ENCODE measurements around the gene TMEM97.

The TMEM97 gene

DNA sequence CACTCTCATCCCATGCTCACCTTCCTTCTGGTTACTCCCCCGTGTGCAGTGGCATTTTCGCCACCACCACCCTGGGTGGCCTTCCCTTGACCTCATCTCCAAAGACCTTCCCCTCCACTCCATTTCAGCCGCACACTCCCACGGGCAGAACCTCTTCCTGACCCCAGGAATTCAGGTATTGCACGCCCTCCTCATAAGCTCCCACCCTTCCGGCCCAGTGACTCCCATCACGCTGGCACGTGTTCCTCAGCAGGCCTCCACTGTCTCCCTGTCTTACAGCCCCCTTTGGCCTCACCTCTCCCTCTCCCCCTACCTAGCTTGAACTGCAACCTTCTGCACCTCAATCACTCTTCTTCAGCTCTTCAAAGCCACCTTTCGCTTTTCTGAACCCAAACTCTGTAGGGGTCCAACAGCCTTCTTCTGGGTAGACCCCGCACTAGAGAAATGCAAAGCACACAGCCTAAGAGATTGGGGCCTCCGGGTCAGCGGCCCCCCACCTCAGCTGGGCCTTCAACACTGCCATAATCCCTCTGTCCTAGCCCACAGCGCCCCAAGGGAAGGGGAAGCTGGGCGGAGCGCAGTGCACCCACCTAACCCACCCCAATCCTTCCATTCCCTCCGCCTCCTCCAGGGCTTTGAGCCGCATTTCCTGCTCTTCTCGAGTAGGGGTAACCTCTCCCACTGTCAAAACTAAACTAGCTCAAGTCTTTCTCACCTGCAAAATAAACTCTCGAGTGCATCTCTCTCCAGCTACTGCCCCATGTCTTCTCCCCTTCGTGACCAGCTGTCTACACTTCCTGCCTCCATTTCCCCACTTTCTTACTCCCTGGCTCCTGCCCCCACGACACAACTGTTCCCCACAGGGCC is 1.7 kb upstream of the TMEM97 start:
- no peak for DNase-seq (ENCODE audit: low spot score)

DNA sequence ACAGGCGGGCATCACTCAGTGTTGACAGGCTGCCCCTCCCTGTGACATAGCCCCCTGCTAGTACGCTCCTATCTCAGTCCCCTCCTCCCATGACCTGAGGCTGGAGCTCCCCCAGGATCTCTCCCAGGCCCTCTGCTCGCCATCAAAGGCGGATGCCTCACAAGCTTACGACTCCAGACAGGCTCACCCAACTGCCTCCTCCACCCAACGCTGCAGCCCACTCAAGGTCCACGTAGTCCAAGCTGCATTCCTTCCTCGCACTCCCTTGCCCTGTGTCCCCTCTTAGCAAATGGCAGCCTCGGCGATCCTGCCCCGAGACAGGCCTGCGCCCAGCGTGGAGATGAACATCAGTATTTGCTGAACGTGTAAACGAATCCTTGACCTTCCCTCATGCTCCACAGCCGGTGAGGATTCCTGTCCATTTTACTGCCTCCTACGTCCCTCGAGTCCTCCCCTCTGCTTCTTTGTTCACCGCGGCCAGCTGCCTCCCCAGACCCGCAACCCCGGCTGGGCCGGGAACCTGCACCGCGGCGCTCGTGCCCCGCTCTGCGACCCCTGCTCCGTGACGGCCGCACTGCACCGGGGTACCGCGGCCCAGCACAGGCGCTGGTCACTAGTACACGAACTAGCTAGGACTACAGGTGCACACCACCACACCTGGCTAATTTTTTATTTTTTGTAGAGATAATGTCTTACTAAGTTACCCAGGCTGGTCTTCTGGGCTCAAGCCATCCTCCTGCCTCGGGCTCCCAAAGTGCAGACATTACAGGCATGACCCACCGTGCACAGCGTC is 838 bp upstream of the TMEM97 start:
- no peak for DNase-seq (ENCODE audit: low spot score)

DNA sequence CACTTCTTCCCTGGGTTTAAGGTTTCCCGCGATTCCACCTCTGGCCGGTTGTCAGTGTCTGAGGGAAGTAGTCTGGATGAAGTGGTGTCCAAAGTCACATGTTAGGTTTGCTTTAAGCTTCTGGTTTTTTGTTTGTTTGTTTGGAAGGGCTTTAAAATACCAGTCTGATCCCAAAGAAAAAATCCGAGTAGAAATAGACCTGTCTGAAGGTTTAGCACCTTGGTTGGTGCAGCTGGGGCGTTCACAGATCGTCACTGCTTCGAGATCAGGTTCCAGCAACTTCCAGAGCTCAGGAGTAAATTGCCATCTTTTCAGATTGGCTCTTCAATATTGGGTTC is 567 bp downstream of the TMEM97 start:
- peak; percentile 23 for DNase-seq (ENCODE audit: low spot score)

DNA sequence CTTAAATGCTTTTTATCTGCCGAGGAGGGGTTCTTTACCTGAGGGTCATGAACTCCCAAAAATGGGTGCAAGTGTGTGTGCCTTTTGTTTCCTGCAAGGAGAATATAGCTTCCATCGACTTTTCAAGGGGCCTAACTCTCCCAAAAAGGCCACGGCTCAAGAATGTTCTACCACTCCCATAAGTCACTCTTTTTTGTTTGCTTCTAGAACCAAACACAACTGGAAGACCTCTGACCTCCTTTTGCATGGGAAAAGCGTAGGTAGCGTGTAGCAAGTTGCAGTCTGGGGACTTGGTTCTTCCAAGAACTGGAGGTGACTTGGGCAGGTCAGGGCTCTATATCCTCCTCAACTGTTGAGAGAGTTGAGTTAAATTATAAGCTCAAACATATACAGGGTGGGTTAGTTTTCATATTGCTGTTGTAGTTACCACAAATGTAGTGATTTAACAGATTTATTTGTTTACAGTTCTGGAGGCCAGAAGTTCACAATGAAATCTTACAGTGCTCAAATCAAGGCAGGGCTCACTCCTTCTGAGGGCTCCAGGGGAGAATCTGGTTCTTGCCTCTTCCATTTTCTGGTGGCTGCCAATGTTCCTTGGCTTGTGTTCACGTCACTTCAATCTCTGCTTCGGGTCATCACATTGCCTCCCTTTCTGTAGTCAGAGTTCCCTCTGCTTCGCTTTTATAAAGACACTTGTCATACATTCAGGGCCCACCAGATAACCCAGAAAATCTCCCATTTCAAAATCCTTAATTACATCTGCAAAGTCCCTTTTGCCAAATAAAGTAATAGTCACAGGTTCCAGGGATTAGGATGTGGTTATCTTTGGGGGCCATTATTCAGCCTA is 1.4 kb downstream of the TMEM97 start:
- no peak for DNase-seq (ENCODE audit: low spot score)

DNA sequence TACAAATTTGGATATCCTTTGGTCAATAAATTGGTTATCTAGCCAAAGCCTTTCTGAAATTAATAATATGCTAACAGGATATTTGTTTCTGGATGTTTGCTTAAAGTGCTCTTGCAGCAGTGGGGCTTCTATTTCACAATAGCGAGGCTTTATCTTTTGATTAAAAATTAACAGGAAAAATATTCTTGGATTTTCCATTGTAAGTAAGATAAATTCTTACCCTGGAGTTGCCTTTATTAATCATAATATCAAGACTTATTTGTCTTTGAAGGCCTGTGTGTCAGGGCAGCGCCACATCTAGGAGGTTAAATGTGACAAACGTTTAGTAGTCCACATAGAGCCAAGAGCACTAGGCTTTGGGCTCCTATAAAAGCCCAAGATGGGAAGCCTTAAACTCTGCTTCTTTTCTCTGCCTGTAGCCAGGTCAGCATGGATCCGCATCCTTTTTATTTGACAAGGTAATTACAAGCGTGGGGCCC is 5.3 kb downstream of the TMEM97 start:
- DNase-seq (ENCODE audit: low spot score), result no peak

DNA sequence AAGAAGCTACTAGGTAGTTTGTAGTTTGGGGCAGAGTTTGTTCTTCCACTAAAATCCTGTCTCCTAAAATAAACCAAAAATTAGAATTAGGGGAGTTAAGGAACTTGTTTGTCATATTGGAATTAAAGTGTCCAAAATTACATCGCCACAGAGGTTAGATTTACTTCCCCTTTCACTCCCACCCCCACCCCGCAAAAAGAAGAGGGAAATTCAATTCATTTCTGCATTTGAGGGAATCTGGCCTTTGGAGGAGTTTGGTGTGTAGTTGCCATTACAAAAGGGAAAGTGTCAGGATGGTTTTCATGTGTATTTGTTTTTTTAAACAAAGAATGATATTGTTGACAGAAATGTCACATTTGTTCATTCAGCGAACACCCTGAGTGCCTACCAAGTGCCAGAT is 5.8 kb downstream of the TMEM97 start:
- no peak for DNase-seq (ENCODE audit: low spot score)

DNA sequence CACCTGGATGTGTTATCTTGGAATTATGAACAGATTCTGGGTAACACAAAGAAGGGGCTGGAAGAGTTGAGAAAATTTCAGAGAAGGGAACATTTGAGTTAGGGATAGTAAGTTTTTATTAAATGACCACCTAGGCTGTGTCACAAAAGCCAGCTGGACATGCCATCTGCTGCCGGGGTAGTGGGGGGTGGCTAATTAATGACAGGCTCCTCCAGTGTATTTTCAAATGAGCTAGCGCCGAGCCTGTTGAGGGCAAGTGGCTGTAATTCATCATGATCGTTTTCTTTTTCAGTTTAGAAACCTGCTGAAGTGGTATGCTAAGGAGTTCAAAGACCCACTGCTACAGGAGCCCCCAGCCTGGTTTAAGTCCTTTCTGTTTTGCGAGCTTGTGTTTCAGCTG is 6.2 kb downstream of the TMEM97 start:
- DNase-seq (ENCODE audit: low spot score), result no peak

DNA sequence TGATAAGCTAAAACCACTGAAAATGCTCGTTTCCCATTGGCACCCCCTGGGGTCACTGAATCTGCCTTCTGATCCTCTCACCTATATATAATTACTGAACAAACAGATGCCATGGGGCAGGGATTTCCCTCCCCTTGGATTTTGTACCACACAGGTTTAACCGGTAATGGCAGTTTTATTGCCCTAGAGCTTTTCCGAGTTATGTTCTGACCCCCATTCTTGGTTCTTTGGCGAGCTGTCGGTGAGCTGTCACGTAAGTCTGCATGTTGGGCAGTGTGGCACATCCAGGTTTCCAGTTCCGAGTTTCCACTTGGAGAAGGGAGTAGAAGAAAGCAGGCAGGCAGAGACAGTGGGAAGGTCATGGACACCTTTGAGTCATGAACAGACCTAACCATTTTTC is 7.1 kb downstream of the TMEM97 start:
- DNase-seq (ENCODE audit: low spot score), result no peak

DNA sequence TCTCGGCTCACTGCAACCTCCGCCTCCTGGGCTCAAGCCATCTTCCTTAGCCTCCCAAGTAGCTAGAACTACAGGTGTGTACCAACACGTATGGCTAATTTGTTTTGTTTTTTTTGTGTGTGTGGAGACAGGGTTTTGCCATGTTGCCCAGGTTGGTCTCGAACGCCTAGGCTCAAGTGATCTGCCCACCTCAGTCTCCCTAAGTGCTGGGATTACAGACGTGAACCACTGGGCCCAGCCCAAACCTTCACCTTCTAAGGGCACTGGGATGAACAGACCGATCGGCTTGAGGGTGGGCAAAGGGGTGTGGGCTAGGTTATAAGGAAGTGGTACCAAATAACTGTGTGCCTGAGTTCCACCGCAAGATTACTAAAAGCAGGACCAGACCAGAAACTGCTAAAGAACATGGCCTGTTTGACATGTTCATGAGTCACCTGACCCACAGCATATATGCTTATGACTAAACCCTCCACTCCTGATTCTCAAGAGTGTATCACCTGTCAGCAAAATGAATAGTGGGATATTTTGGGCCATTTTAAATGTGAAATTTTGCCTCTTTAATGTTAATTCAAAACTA is 8.1 kb downstream of the TMEM97 start:
- DNase-seq (ENCODE audit: low spot score), result no peak

DNA sequence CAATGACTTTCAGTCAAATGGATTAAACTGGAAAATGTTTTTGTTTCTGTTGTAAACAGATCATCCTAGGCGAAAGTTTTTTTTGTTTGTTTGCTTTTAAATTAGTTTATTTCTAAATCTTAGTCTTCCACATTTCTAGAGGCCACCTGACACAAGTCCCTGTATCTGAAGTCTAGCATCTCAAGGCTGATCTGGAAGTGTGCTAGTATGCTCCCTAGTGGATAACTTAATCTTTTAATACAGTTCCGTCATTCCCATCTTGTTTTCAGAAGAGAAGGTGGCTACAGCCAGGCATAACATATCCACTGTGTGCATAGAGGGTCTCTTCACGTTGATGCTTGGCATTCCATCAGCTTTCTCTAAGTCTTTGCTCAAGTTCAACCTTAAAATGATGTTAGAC is 8.7 kb downstream of the TMEM97 start:
- no peak for DNase-seq (ENCODE audit: low spot score)

DNA sequence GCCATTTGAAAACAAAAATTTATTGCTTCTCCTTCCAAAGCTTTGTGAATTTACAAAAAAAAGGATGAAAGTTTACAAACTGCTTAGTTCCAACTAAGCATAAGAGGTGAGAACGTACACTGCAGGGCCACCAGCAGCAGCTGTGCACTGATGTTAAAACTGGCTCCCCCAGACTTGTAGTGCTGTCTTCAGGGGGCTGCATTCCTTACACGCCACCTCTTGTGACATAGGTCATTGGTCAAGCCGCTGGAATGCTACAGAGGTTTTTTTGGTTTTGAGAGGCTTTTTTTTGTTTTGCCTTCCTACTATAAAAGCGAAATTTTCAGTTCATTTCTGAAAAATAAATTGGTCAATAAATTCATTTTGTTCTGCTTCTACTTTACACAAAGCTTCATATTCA is 9.3 kb downstream of the TMEM97 start:
- no peak for DNase-seq (ENCODE audit: low spot score)

DNA sequence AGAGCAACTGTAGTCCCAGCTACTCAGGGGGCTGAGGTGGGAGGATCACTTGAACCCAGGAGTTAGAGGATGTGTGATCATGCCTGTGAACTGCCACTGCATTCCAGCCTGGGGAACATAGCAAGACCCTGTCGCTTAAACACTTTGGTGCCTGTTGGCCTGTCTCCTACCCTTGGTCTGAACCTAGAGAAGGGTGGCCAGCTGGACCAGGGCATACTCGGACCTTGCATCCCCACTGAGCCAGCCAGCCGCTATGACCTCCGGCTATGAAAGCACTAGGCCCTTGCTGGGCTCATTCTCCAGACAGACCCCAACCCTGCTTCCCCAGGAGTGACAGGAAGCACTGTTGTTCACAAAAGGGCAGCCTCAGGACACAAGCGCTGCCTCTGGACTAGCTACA is 11.7 kb downstream of the TMEM97 start:
- no peak for DNase-seq (ENCODE audit: low spot score)

DNA sequence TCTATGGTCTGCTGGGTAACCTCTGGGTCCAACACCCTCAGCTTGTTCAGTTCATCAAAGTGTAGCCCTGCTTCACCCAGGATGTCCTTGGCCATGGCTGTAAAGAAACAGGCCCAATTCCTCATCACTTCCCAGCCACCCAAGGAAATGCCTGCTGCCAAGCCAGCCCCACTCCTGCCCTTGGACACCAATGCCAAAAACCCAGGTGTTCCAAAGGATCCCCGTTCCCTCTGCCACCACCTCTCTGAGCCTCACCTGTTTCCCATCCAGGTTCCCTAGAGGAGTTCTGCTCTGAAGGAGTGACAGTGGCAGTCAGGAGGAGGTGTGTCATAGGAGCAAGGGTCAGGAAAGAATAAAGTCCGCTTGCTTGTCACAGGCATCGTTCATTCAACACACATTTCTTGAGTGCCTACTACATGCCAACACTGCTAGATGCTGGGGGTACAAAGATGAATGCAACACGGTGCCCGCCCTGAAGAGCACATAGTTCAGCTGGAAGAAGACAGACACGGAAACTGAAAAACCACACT is 13.0 kb downstream of the TMEM97 start:
- no peak for DNase-seq (ENCODE audit: low spot score)

DNA sequence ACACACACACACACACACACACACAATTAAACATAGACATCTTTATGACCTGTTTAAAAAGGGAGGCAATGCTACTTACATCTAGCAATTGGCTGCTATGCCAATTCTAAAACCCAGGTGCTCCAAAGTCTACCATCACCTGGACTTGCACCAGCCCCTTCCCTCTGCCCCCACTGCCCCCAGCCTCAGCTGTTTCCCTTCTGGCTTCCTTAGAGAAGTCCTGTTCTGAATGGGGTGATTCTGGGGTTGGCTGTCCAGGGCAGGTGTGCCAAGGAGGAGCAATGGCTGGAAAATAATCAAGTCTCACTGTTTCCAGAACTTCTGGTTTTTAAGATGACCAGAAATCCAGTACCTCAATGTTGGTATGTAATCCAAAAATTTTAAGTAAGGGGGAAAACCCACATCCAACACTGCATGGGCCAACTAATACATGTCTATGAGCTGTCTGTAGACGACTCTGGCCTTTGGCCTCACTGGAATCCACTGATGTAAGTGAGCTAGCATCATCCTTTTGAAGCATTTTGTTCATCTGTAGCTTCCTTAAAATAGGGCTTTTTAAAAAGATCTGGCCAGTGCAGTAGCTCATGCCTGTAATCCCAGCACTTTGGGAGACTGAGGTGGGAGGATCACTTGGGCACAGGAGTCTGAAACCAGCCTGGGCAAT is 14.2 kb downstream of the TMEM97 start:
- DNase-seq (ENCODE audit: low spot score), result no peak

DNA sequence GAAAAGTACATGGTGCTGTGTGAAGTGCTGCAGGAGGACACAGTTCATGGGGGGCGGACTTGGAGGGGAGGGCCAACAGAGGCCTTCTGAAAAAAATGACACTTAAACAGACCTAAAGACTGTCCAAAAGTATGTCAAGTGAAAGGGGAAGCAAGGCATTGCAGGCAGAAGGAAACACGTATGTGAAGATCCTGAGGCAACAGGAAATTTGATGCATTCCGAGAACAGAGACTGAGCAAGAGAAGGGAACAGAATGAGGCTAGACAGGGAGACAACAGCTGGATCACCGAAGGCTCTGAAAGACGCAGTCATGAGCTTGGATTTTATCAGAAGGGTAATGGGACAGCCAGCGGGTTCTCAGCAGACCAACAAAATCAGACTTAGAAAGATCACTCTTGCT is 15.2 kb downstream of the TMEM97 start:
- no peak for DNase-seq (ENCODE audit: low spot score)

DNA sequence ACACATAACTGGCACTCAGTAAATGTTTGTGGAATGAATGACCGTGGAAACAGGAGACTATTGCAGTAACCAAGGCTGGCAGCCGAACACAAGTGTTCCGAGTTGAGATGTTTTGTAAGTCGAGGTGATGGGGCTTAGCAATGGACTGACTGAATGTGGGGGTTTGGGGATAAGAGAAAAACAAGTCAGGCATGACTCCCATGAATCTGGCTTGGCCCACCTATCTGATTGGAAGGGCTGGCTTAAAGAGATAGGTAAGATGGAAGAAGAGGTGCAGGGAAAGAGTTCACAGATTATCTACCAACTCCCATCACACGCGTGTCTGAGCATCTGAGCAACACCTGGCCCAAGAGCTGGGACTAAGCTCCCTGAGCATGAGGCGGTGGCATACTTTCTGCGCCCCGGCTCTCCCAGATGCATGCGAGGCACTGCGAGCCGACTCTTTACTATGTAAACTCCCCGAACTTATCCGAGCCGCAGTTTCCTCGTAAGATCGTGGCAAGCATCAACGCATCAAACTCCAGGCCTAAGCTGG is 15.7 kb downstream of the TMEM97 start:
- DNase-seq (ENCODE audit: low spot score), result no peak

DNA sequence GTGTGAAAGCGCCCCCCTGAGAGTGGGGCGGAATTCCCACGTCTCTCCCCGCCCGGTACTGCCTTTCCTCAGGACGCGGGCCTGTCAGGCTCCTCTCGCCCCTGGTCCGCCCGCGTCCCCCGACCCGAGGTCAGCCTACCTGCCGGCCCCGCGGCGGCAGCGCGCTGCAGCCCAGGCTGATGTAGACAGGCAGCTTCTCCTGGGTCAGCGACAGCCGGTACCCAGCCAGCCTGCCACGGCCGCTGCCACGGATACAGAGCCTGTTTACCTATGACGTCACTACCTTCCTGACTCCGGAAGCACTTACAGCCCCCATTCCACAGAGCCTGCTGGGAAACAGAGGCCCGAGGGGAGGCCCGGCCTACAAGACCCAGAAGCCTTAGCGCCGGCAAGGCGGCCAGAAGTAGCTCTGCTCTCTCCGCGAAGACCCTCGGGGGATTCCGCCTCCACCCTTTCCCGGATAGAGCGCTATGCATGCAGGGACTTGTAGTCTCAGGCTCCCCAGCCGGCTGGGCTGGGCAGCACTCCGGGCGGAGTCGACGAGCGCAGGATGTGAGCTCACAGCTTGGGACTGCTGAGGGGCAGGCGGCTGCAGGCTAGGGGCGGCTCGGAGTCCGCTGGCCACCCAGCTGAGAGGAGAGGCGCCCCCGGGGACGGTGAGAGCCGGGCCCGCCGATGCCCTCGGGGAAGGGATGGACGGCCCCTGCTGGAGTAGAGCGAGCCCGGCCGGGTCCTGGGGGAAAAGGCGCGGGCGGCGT is 16.4 kb downstream of the TMEM97 start, which contains the start of the genes IFT20 and TNFAIP1:
Gene IFT20, minus strand, starts transcription at position 272 of the 758 bp plus-strand sequence. CDS start 3,487 bp downstream, outside the sequence.
Gene TNFAIP1, plus strand, starts transcription at position 561 of the 758 bp plus-strand sequence. CDS start 3,761 bp downstream, outside the sequence.
- DNase-seq (ENCODE audit: low spot score), result peak; percentile 100

DNA sequence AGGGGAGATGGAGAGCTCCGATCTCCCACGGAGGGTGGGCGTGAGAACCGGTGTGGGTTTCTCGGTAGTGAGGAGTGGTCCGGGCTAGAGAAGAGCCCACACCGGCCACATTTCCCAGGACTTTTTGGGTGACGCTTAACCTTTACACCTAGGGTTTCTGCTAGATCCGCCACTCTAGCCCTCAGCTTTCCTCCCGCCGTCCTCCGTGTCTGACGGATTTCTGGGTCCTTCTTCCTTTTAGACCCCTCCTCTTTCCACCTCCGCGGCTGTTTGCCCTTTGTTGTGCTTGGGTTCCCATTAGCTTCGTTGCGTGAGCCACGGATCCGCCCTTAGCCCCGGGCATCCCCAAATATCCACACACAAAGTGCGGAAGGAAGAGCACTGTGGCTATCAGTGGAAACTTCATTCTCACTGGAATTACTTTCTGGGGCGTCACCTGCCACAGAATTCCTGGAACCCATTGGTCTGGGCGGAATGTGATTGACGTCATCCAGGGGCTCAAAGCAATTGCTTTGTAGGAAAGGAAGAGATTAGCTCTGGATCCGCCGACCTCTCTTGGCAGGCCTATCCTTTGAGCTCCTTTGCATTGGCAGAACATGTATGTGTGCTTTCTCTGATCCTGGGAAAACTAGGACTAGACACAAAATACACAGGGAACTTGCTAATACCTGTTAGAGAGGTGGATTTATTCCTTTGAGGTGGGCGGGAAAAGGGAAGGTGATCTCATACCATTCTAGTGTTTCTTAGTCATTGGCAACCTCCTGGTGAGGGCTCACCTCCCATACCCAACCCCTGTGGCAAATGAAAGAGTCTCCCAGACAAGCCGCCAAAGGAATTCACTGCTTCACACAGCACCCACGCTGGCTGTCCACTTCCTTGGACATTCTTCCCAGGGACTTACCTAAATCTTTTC is 17.2 kb downstream of the TMEM97 start:
- peak; percentile 95 for DNase-seq (ENCODE audit: low spot score)

Data from kidney tubule cell (primary cell).